GM12878 (cell line): Measurements from ENCODE around the gene LDB3. TPM values are rescaled to one million over a fixed set of nuclear protein-coding genes. Genes with fewer than 3 reads are reported as not detected.

Source experiments
- ATAC-seq: fragments of 200-7000 bp; cut with Tn5 transposase; 3 replicates; pipeline ENCODE4 v1.9.1; 2020; ENCODE audit warnings: mild to moderate bottlenecking, moderate library complexity
- BruUV-seq: library from RNA; stranded (reverse); fragments of 400-500 nt; replicated peaks from 2 replicates; lab custom pipeline; 2021; lab: Mats Ljungman, UMichigan
- CTCF ChIA-PET: fragments of 300-600 bp; sonication (Branson Sonifier 250); formaldehyde crosslinking; extraction: SDS; loops from one replicate; lab custom pipeline; 2021; ENCODE audit warnings: inconsistent platforms; lab: Yijun Ruan, JAX
- POLR2A ChIA-PET: fragments of 350-600 bp; formaldehyde crosslinking; extraction: SDS; loops from one replicate; lab custom pipeline; 2021; ENCODE audit warnings: inconsistent platforms; lab: Charles Lee
- RAD21 ChIA-PET: fragments of 300-600 bp; sonication (Branson Sonifier 250); formaldehyde crosslinking; loops from one replicate; lab custom pipeline; 2023; ENCODE audit warnings: antibody characterized with exemption; ENCODE audit not compliant: unreplicated experiment; lab: Charles Lee
- SMC1A ChIA-PET: fragments of 300-600 bp; sonication (Branson Sonifier 250); formaldehyde crosslinking; loops from one replicate; lab custom pipeline; 2023; ENCODE audit not compliant: unreplicated experiment, uncharacterized antibody; lab: Charles Lee
- DNase-seq: peaks from one replicate; pipeline ENCODE4 v3.0.0-alpha.2; 2011; ENCODE audit warnings: low read depth, low spot score
- FAIRE-seq: peaks from 3 replicates; lab custom pipeline; 2011; peaks lifted over from hg19 to GRCh38; lab: Jason Lieb, UNC
- H2AFZ ChIP-seq: 2 replicates; pipeline ENCODE4 v1.6.0; 2011; ENCODE audit warnings: low read depth, low read length, control low read depth; ENCODE audit not compliant: control insufficient read depth
- H3K27ac ChIP-seq: 2 replicates; pipeline ENCODE4 v1.5.1; 2011; ENCODE audit warnings: control low read depth; ENCODE audit not compliant: control insufficient read depth, insufficient read depth
- H3K27me3 ChIP-seq, 2 experiments: replicated peaks in 1 of 2; 2 replicates each; pipeline versions ENCODE4 v1.6.0 to v1.6.1; 2011; ENCODE audit warnings: low read length in 1 of 2; ENCODE audit not compliant: control insufficient read depth in 2 of 2, insufficient read depth in 2 of 2
- H3K36me3 ChIP-seq, 2 experiments: 2 replicates each; pipeline ENCODE4 v1.5.1; 2011; ENCODE audit warnings: low read length in 1 of 2; ENCODE audit not compliant: control insufficient read depth in 2 of 2, insufficient read depth in 2 of 2
- H3K4me1 ChIP-seq: 2 replicates; pipeline ENCODE4 v1.6.1; 2011; ENCODE audit warnings: mild to moderate bottlenecking, low read length, moderate library complexity, mixed read lengths; ENCODE audit not compliant: control insufficient read depth, insufficient read depth
- H3K4me2 ChIP-seq: 2 replicates; pipeline ENCODE4 v1.6.0; 2011; ENCODE audit warnings: control low read depth; ENCODE audit not compliant: control insufficient read depth, insufficient read depth
- H3K4me3 ChIP-seq: fragments of 200-600 bp; sonication (generic); 2 replicates; pipeline ENCODE4 v1.5.1; 2016
- H3K79me2 ChIP-seq: 2 replicates; pipeline ENCODE4 v1.6.0; 2011; ENCODE audit warnings: low read length; ENCODE audit not compliant: control insufficient read depth, insufficient read depth
- H3K9ac ChIP-seq: 2 replicates; pipeline ENCODE4 v1.8.0; 2011; ENCODE audit warnings: low read length, control low read depth, mixed read lengths; ENCODE audit not compliant: control insufficient read depth, insufficient read depth
- H3K9me3 ChIP-seq: replicated peaks from 3 replicates; pipeline ENCODE4 v1.5.1; 2011; ENCODE audit warnings: mild to moderate bottlenecking, low read length; ENCODE audit not compliant: control insufficient read depth, insufficient read depth
- H4K20me1 ChIP-seq: 2 replicates; pipeline ENCODE4 v1.6.0; 2011; ENCODE audit not compliant: control insufficient read depth, insufficient read depth
- ASH2L ChIP-seq: fragments of 300-600, 200-600 bp; sonication (generic); IDR thresholded peaks from 2 replicates; pipeline ENCODE4 v1.6.1; 2017; ENCODE audit warnings: low read depth, mild to moderate bottlenecking, borderline replicate concordance
- ATF2 ChIP-seq: IDR thresholded peaks from 2 replicates; pipeline ENCODE4 v1.6.1; 2012; ENCODE audit warnings: low read length, inconsistent platforms
- BCL3 ChIP-seq: IDR thresholded peaks from 2 replicates; pipeline ENCODE4 v1.6.1; 2011; ENCODE audit warnings: borderline replicate concordance, low read depth, mild to moderate bottlenecking, moderate library complexity, low read length; ENCODE audit not compliant: insufficient read depth, poor library complexity, severe bottlenecking
- KDM1A ChIP-seq: fragments of 200-600 bp; sonication (generic); IDR thresholded peaks from 2 replicates; pipeline ENCODE4 v1.6.1; 2016; ENCODE audit warnings: borderline replicate concordance
- MEF2B ChIP-seq: fragments of 450-650 bp; IDR thresholded peaks from 2 replicates; pipeline ENCODE4 v1.6.1; 2018; ENCODE audit warnings: mild to moderate bottlenecking, moderate library complexity; ENCODE audit not compliant: partially characterized antibody, poor library complexity, severe bottlenecking
- RELB ChIP-seq: fragments of 450-650 bp; IDR thresholded peaks from 2 replicates; pipeline ENCODE4 v1.6.1; 2017; ENCODE audit warnings: low read depth, mild to moderate bottlenecking, moderate library complexity
- RFX5 ChIP-seq: IDR thresholded peaks from 2 replicates; pipeline ENCODE4 v1.6.1; 2011; ENCODE audit warnings: low read depth, low read length, improper control_type of control experiment
- STAT3 ChIP-seq: IDR thresholded peaks from 2 replicates; pipeline ENCODE4 v1.6.1; 2011; ENCODE audit warnings: low read depth, low read length, improper control_type of control experiment
- YBX1 ChIP-seq: fragments of 450-650 bp; IDR thresholded peaks from 2 replicates; pipeline ENCODE4 v1.6.1; 2016; ENCODE audit warnings: antibody characterized with exemption
- YY1 ChIP-seq: IDR thresholded peaks from 2 replicates; pipeline ENCODE4 v1.6.1; 2011; ENCODE audit warnings: low read depth, mild to moderate bottlenecking, low read length
- ZBED1 ChIP-seq: IDR thresholded peaks from 2 replicates; pipeline ENCODE4 v1.6.1; 2016; ENCODE audit warnings: borderline replicate concordance
- ZSCAN29 ChIP-seq: fragments of 450-650 bp; IDR thresholded peaks from 2 replicates; pipeline ENCODE4 v1.6.1; 2017; ENCODE audit warnings: mild to moderate bottlenecking, moderate library complexity
- ZZZ3 ChIP-seq: IDR thresholded peaks from 2 replicates; pipeline ENCODE4 v1.6.1; 2011; ENCODE audit warnings: low read depth; ENCODE audit not compliant: control insufficient read depth, insufficient read length
- WGBS: methylation state at CpG from one replicate; pipeline ENCODE4 v1.1.6; 2016; ENCODE audit warnings: low lambda C conversion rate; ENCODE audit not compliant: insufficient replicate concordance, insufficient coverage; ENCODE audit errors: missing lambda C conversion rate; 5-methylcytosine and 5-hydroxymethylcytosine counted together
- in situ Hi-C: fragments of 300-500 bp; cut with MboI; formaldehyde crosslinking; loops from 9 replicates; pipeline ENCODE4 v1.14.3; 2018; ENCODE audit warnings: mixed read lengths
- intact Hi-C: fragments of 100-400 bp; cut with micrococcal nuclease; formaldehyde crosslinking; loops from one replicate; pipeline ENCODE4 v1.14.2; 2022; ENCODE audit not compliant: unreplicated experiment
- polyA plus RNA-seq, 11 experiments: library from polyadenylated mRNA; depleted of rRNA in 4 of 11; unstranded in 6 of 11; stranded (reverse) in 5 of 11; fragments of >200 nt; fragmentation: Nextera tagmentation in 4 of 11; fragmentation: Illumina TruSeq in 1 of 11; extraction: Ambion mirVana in 4 of 11; extraction: Trizol in 1 of 11; gene quantifications; 1 replicate in 1 of 11; 2 replicates in 10 of 11; pipeline versions ENCODE4 v1.2.1 to v1.2.3, GENCODE V29; 2011 to 2016; ENCODE audit warnings: inconsistent platforms in 2 of 11, missing spikeins in 2 of 11, low read depth in 1 of 11
- total RNA-seq, 4 experiments: library from RNA; depleted of rRNA in 3 of 4; stranded (reverse); fragments of >200 nt in 3 of 4; fragmentation: Illumina TruSeq in 1 of 4; extraction: Trizol in 1 of 4; gene quantifications; 2 replicates each; pipeline versions ENCODE4 v1.2.1 to v1.2.3, GENCODE V29; 2013 to 2021
- TF ChIP-seq, protein P1 (sequence below): IDR thresholded peaks from 2 replicates; pipeline ENCODE4 v1.6.1; 2012; ENCODE audit warnings: improper control_type of control experiment, low read depth, low read length; ENCODE audit not compliant: insufficient replicate concordance

Gene LDB3
- total and polyA plus RNA-seq, 10 of the 15 experiments (the other 5 are each of a cell fraction or from before 2014, with no cell fraction given), result 0.02 to 0.07 (median 0.04) TPM; not detected in 1

- DNase-seq (no peak), ATAC-seq (no peak), FAIRE-seq (no peak)
- Histone ChIP-seq H3K4me2 (no peak overlapping the region), H4K20me1 (no peaks in the 10 kb centered on the region), H3K4me1 (peaks cover 4% of the 10 kb centered on the region; the same call in 1 of the 2 replicates), H3K27ac (no peak overlapping the region), H3K27me3 (no peaks in the 10 kb centered on the region), H3K36me3 (no peaks in the 10 kb centered on the region), H3K9ac (no peak overlapping the region), H3K79me2 (no peaks in the 10 kb centered on the region), H3K9me3 (no peaks in the 10 kb centered on the region), H3K4me3 (no peak overlapping the region), H2AFZ (no peak overlapping the region)
- WGBS, result 36% methylated on average over 22 of the region's 22 CpGs
- ChIA-PET POLR2A (no interaction called here), SMC1A (interaction anchor here (0.6 kb wide), 1 partner anchor 90 kb away, joined by 3 read pairs; no protein-coding TSS in a partner anchor), CTCF (interaction anchor here (2.2 kb wide), 1 partner anchor 218 kb away, joined by 6 read pairs; no protein-coding TSS in a partner anchor), RAD21 (interaction anchor here (0.9 to 2.7 kb wide), 2 partner anchors 38 to 282 kb away, joined by 3 to 9 read pairs; no protein-coding TSS in a partner anchor)
- intact Hi-C loops (no loop called here), in situ Hi-C loops (no loop called here)
- no TSS peak for BruUV-seq
- no peak for TF ChIP-seq MEF2B
- TF ChIP-seq YBX1, result no peak
- TF ChIP-seq ASH2L, result no peak
- no peak for TF ChIP-seq BCL3
- TF ChIP-seq YY1, result no peak
- no peak for TF ChIP-seq RFX5
- no peak for TF ChIP-seq STAT3
- TF ChIP-seq, protein P1, sequence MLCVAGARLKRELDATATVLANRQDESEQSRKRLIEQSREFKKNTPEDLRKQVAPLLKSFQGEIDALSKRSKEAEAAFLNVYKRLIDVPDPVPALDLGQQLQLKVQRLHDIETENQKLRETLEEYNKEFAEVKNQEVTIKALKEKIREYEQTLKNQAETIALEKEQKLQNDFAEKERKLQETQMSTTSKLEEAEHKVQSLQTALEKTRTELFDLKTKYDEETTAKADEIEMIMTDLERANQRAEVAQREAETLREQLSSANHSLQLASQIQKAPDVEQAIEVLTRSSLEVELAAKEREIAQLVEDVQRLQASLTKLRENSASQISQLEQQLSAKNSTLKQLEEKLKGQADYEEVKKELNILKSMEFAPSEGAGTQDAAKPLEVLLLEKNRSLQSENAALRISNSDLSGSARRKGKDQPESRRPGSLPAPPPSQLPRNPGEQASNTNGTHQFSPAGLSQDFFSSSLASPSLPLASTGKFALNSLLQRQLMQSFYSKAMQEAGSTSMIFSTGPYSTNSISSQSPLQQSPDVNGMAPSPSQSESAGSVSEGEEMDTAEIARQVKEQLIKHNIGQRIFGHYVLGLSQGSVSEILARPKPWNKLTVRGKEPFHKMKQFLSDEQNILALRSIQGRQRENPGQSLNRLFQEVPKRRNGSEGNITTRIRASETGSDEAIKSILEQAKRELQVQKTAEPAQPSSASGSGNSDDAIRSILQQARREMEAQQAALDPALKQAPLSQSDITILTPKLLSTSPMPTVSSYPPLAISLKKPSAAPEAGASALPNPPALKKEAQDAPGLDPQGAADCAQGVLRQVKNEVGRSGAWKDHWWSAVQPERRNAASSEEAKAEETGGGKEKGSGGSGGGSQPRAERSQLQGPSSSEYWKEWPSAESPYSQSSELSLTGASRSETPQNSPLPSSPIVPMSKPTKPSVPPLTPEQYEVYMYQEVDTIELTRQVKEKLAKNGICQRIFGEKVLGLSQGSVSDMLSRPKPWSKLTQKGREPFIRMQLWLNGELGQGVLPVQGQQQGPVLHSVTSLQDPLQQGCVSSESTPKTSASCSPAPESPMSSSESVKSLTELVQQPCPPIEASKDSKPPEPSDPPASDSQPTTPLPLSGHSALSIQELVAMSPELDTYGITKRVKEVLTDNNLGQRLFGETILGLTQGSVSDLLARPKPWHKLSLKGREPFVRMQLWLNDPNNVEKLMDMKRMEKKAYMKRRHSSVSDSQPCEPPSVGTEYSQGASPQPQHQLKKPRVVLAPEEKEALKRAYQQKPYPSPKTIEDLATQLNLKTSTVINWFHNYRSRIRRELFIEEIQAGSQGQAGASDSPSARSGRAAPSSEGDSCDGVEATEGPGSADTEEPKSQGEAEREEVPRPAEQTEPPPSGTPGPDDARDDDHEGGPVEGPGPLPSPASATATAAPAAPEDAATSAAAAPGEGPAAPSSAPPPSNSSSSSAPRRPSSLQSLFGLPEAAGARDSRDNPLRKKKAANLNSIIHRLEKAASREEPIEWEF, result no peak
- no peak for TF ChIP-seq ZBED1
- TF ChIP-seq ATF2, result no peak
- no peak for TF ChIP-seq ZSCAN29
- TF ChIP-seq KDM1A, result no peak
- no peak for TF ChIP-seq ZZZ3
- TF ChIP-seq RELB, result no peak
Measured at GRCh38 chr10:86681722-86682386, 13.5 kb downstream of the LDB3 start.
